CMK (cell line): ENCODE data around the gene ST3GAL4.

Experiments
- DNase-seq: peaks from one replicate; pipeline ENCODE4 v3.0.0-alpha.2; 2010; ENCODE audit warnings: low read depth

The ST3GAL4 gene

GRCh38 chr11:126452241-126453101 lies 97.0 kb downstream of the ST3GAL4 start:
- DNase-seq, result no peak

- no peak for DNase-seq
These were observed 100.6 kb downstream of the ST3GAL4 start for GRCh38 chr11:126456089-126456488.

GRCh38 chr11:126456783-126457542 lies 101.5 kb downstream of the ST3GAL4 start:
- DNase-seq, result peak; percentile 88

GRCh38 chr11:126457817-126458216 lies 102.3 kb downstream of the ST3GAL4 start:
- DNase-seq, result no peak

DNA sequence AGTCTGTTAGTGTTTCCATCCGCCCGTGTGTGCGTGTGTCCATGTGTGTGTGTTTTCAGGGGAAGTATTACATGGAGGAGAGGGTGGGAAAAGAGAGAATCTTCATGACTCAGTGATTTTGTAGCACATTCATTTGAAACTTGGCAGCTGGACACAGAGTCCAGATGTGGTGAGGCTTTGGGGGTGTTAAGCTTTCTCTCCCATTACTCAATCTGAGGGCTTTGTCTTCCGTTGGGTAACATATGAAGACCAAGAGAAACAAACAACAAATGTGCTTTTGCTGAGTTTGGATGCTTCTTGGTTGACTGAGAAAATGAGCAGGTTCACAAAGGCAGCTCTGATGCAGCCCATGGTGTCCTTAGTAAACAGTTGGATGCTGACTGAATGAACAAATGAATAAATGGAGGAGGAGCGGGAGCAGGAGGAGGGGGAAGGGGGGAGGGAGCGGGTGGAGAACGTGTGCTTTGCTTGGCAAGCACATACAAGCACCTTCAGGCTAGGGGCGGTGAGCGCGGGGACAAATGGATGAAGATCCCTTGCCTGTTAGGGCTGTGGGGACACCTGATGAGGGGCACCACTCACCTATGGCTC lies 104.3 kb downstream of the ST3GAL4 start:
- DNase-seq, result no peak

- DNase-seq, result no peak
These were observed 105.1 kb downstream of the ST3GAL4 start for GRCh38 chr11:126460417-126461095.

DNA sequence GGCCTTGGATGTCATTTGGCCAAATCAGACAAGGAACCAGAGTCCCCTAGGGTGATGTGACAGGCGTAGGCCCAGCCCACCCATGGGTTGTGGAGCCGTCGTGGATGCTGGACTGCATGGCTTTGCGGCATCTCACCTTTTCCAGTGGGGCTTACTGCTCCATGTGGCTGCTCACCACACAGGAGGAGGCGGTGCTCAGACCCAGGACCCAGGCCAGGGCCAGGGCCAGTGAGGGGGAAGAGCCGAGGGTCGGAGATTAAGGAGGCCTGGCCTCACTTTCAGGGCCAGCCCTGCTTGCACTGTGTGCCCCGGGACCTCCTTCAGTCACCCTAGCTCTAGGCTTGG lies 105.6 kb downstream of the ST3GAL4 start:
- DNase-seq, result no peak

GRCh38 chr11:126461996-126462395 lies 106.5 kb downstream of the ST3GAL4 start:
- DNase-seq, result no peak

GRCh38 chr11:126462422-126462821 lies 106.9 kb downstream of the ST3GAL4 start:
- no peak for DNase-seq
